K562 (cell line): ENCODE data around the gene SH2D3A. TPM values are rescaled to one million over a fixed set of nuclear protein-coding genes. Genes with fewer than 3 reads are reported as not detected.
"Not testable (repeated sequence)": the region's sequence is repeated elsewhere in the genome, so short reads cannot be mapped to it uniquely, and the experiment has no call there.

Experiments used
- ATAC-seq: fragments of 200-7000 bp; cut with Tn5 transposase; 3 replicates; pipeline ENCODE4 v1.9.1; 2020; ENCODE audit warnings: moderate library complexity
- BruUV-seq: library from RNA; stranded (reverse); fragments of 400-500 nt; replicated peaks from 2 replicates; lab custom pipeline; 2021; lab: Mats Ljungman, UMichigan
- CTCF ChIA-PET: fragments of 300-600 bp; formaldehyde crosslinking; extraction: SDS; loops from one replicate; lab custom pipeline; 2021; ENCODE audit warnings: low intra/inter-chr PET ratio; lab: Yijun Ruan, JAX
- POLR2A ChIA-PET: fragments of 300-600, 350-650 bp; sonication (Branson Sonifier 250); formaldehyde crosslinking; extraction: SDS; loops from one replicate; lab custom pipeline; 2021; ENCODE audit warnings: antibody characterized with exemption, inconsistent platforms; lab: Yijun Ruan, JAX
- DNase-seq, 4 experiments: peaks; one replicate each; pipeline versions ENCODE4 v3.0.0 to v3.0.0-alpha.2; 2011 to 2018; ENCODE audit warnings: low spot score in 3 of 4, mixed read lengths in 3 of 4; ENCODE audit errors: extremely low read depth in 1 of 4
- FAIRE-seq: peaks from 2 replicates; lab custom pipeline; 2011; peaks lifted over from hg19 to GRCh38; lab: Jason Lieb, UNC
- H2AFZ ChIP-seq: 2 replicates; pipeline ENCODE4 v1.6.0; 2011; ENCODE audit warnings: low read depth, low read length, control low read depth, inconsistent platforms
- H3K27ac ChIP-seq: fragments of 200-600 bp; 3 replicates; pipeline ENCODE4 v1.8.0; 2011; ENCODE audit warnings: low read depth, mild to moderate bottlenecking, control low read depth, inconsistent platforms, low read length, moderate library complexity, mixed read lengths; ENCODE audit errors: extremely low read depth
- H3K27me3 ChIP-seq, 2 experiments: fragments of 300-600 bp in 1 of 2; 2 replicates in 1 of 2; 3 replicates in 1 of 2; pipeline versions ENCODE4 v1.6.0 to v1.8.0; 2011; ENCODE audit warnings: inconsistent platforms in 2 of 2, low read length in 2 of 2, mild to moderate bottlenecking in 1 of 2, mixed read lengths in 1 of 2, moderate library complexity in 1 of 2; ENCODE audit not compliant: control insufficient read depth in 2 of 2, insufficient read depth in 2 of 2
- H3K36me3 ChIP-seq: fragments of 300-600 bp; 3 replicates; pipeline ENCODE4 v1.8.0; 2011; ENCODE audit warnings: mild to moderate bottlenecking, low read length, inconsistent platforms; ENCODE audit not compliant: control insufficient read depth, insufficient read depth
- H3K4me1 ChIP-seq, 2 experiments: fragments of 200-600 bp in 1 of 2; replicated peaks in 1 of 2; 2 replicates in 1 of 2; 3 replicates in 1 of 2; pipeline versions ENCODE4 v1.5.1 to v1.8.0; 2011; ENCODE audit warnings: inconsistent platforms in 2 of 2, low read length in 2 of 2, mild to moderate bottlenecking in 1 of 2, mixed read lengths in 1 of 2, moderate library complexity in 1 of 2; ENCODE audit not compliant: control insufficient read depth in 2 of 2, insufficient read depth in 2 of 2
- H3K4me2 ChIP-seq: 2 replicates; pipeline ENCODE4 v1.6.1; 2011; ENCODE audit warnings: low read length, control low read depth, inconsistent platforms, mixed read lengths; ENCODE audit not compliant: insufficient read depth
- H3K4me3 ChIP-seq: fragments of 200-600 bp; sonication (generic), shearing (Covaris generic); 2 replicates; pipeline ENCODE4 v1.5.1; 2016; ENCODE audit warnings: control low read depth, inconsistent platforms
- H3K79me2 ChIP-seq: fragments of 200-600 bp; 3 replicates; pipeline ENCODE4 v1.8.0; 2011; ENCODE audit warnings: low read length, inconsistent platforms; ENCODE audit not compliant: control insufficient read depth, insufficient read depth
- H3K9ac ChIP-seq, 2 experiments: 2 replicates each; pipeline versions ENCODE4 v1.6.0 to v1.6.1; 2011; ENCODE audit warnings: low read depth in 2 of 2, low read length in 2 of 2, control low read depth in 1 of 2, inconsistent platforms in 1 of 2, mild to moderate bottlenecking in 1 of 2, mixed read lengths in 1 of 2; ENCODE audit not compliant: insufficient read depth in 1 of 2
- H3K9me1 ChIP-seq: one replicate; pipeline ENCODE4 v1.6.0; 2011; ENCODE audit warnings: inconsistent platforms, mild to moderate bottlenecking, low read length, moderate library complexity; ENCODE audit not compliant: control insufficient read depth, insufficient read depth
- H3K9me3 ChIP-seq: replicated peaks from 2 replicates; pipeline ENCODE4 v1.5.1; 2011; ENCODE audit warnings: low read depth, low read length, inconsistent platforms; ENCODE audit not compliant: control insufficient read depth, insufficient read depth
- H4K20me1 ChIP-seq: replicated peaks from 2 replicates; pipeline ENCODE4 v1.6.1; 2011; ENCODE audit warnings: low read length, inconsistent platforms, mixed read lengths; ENCODE audit not compliant: control insufficient read depth, insufficient read depth
- CHD4 ChIP-seq: fragments of 200-600 bp; sonication (generic); IDR thresholded peaks from 3 replicates; pipeline ENCODE4 v1.6.1; 2012; ENCODE audit warnings: low read depth, mild to moderate bottlenecking, mixed read lengths, low read length, inconsistent platforms; ENCODE audit not compliant: insufficient read depth, insufficient replicate concordance, poor library complexity, severe bottlenecking
- GABPB1 ChIP-seq: sonication (generic); formaldehyde crosslinking; IDR thresholded peaks from 2 replicates; pipeline ENCODE4 v1.8.0; 2022; ENCODE audit warnings: mild to moderate bottlenecking, missing genetic modification reagents
- HNRNPLL ChIP-seq: fragments of 200-400 bp; formaldehyde crosslinking; IDR thresholded peaks from 2 replicates; pipeline ENCODE4 v1.6.1; 2017; ENCODE audit warnings: low read length, low read depth, mild to moderate bottlenecking; ENCODE audit not compliant: poor library complexity, severe bottlenecking
- NFIX ChIP-seq: fragments of 250-450 bp; sonication (Bioruptor Pico); IDR thresholded peaks from 2 replicates; pipeline ENCODE4 v1.4.0; 2020; ENCODE audit warnings: low read depth, mild to moderate bottlenecking, moderate library complexity
- PTBP1 ChIP-seq: fragments of 200-400 bp; formaldehyde crosslinking; IDR thresholded peaks from 2 replicates; pipeline ENCODE4 v1.6.1; 2017; ENCODE audit warnings: low read depth, low read length
- RBM34 ChIP-seq: fragments of 200-400 bp; formaldehyde crosslinking; IDR thresholded peaks from 2 replicates; pipeline ENCODE4 v1.6.1; 2018; ENCODE audit warnings: low read length, borderline replicate concordance; ENCODE audit not compliant: insufficient read depth
- SLC30A9 ChIP-seq: fragments of 250-450 bp; sonication (Bioruptor Pico); IDR thresholded peaks from 2 replicates; pipeline ENCODE4 v1.8.0; 2022; ENCODE audit warnings: mild to moderate bottlenecking, moderate library complexity
- SMAD1 ChIP-seq: fragments of 150-350 bp; IDR thresholded peaks from 2 replicates; pipeline ENCODE4 v1.6.1; 2014; ENCODE audit warnings: low read length, low read depth; ENCODE audit not compliant: partially characterized antibody
- SREBF1 ChIP-seq: fragments of 150-350 bp; IDR thresholded peaks from 2 replicates; pipeline ENCODE4 v1.6.1; 2014; ENCODE audit warnings: antibody characterized with exemption, low read depth, low read length, borderline replicate concordance
- ZBTB7A ChIP-seq: IDR thresholded peaks from 2 replicates; pipeline ENCODE4 v1.6.1; 2011; ENCODE audit warnings: low read depth, mild to moderate bottlenecking, low read length, moderate library complexity, borderline replicate concordance; ENCODE audit not compliant: control insufficient read depth
- ZNF212 ChIP-seq: fragments of 450-650 bp; formaldehyde crosslinking; IDR thresholded peaks from 2 replicates; pipeline ENCODE4 v1.4.0; 2020; ENCODE audit warnings: mild to moderate bottlenecking
- ZNF347 ChIP-seq: fragments of 450-650 bp; formaldehyde crosslinking; IDR thresholded peaks from 2 replicates; pipeline ENCODE4 v1.4.0; 2020; ENCODE audit warnings: low read depth, mild to moderate bottlenecking, moderate library complexity
- ZNF395 ChIP-seq: fragments of 200-800 bp; sonication (Bioruptor generic); IDR thresholded peaks from 2 replicates; pipeline ENCODE4 v1.6.1; 2017; ENCODE audit warnings: missing genetic modification characterization, missing compliant biosample characterization
- WGBS: fragments of 100-300 bp; shearing (Covaris generic); methylation state at CpG from one replicate; pipeline ENCODE4 v1.1.6; 2016; ENCODE audit warnings: low coverage, mixed read lengths; ENCODE audit not compliant: insufficient coverage; ENCODE audit errors: missing lambda C conversion rate; 5-methylcytosine and 5-hydroxymethylcytosine counted together
- in situ Hi-C: fragments of 300-500 bp; cut with MboI; formaldehyde crosslinking; loops from 4 replicates; pipeline ENCODE4 v1.15.0; 2018; ENCODE audit warnings: inconsistent platforms, mixed read lengths
- intact Hi-C: fragments of 100-400 bp; cut with micrococcal nuclease; formaldehyde crosslinking; loops from 2 replicates; pipeline ENCODE4 v1.14.2; 2022
- polyA plus RNA-seq, 8 experiments: library from polyadenylated mRNA; depleted of rRNA in 4 of 8; stranded (reverse) in 5 of 8; unstranded in 3 of 8; fragments of >200 nt; fragmentation: Nextera tagmentation in 2 of 8; fragmentation: Illumina TruSeq in 1 of 8; extraction: Ambion mirVana in 2 of 8; extraction: Trizol in 1 of 8; gene quantifications; 2 replicates each; pipeline versions ENCODE4 v1.2.1 to v1.2.3, GENCODE V29; 2011 to 2014; ENCODE audit warnings: inconsistent platforms in 1 of 8, missing spikeins in 1 of 8
- total RNA-seq, 7 experiments: library from RNA; depleted of rRNA in 6 of 7; stranded (reverse); fragments of >200 nt in 6 of 7; fragmentation: Illumina TruSeq in 2 of 7; extraction: Trizol in 2 of 7; gene quantifications; 2 replicates each; pipeline versions ENCODE4 v1.2.1 to v1.2.3, GENCODE V29; 2011 to 2021; ENCODE audit warnings: low replicate concordance in 1 of 7

The SH2D3A gene
- total and polyA plus RNA-seq, 9 of the 15 experiments (the other 6 are each of a cell fraction or from before 2014, with no cell fraction given) = 0.75 to 26.3 (median 8.9) TPM

DNA sequence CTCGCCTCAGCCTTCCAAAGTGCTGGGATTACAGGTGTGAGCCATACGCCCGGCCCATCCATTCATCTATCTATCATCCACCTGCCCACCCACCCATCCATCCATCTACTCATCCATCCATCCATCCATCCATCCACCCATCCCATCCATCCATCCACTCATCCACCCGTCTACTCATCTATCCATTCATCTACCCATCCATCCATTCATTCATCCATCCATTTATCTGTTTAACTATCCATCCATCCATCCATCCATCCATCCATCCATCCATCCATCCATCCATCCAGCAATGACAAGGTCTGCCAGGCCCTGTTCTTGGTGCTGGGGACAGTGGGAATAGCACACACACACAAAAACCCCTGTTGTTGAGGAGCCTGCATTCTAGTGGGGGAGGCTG is 9.8 kb upstream of the SH2D3A start:
- H3K4me2 ChIP-seq = no peak overlapping the region
- ChIA-PET POLR2A (interaction anchor here (0.6 kb wide), 1 partner anchor 12 kb away, joined by 3 read pairs; no protein-coding TSS in a partner anchor), CTCF (no interaction called here)
- H3K27ac ChIP-seq = no peak overlapping the region
- no peak for ATAC-seq
- BruUV-seq = TSS peak; percentile 25
- no peak for FAIRE-seq
- no peak overlapping the region for H3K9ac ChIP-seq
- H2AFZ ChIP-seq = no peak overlapping the region
- in situ Hi-C loops (no loop called here), intact Hi-C loops (no loop called here)
- no peaks in the 10 kb centered on the region for H3K9me1 ChIP-seq
- H3K79me2 ChIP-seq = peaks cover 14% of the 10 kb centered on the region; the same call in 2 of the 3 replicates
- peaks cover 6 to 30% of the 10 kb centered on the region in 2 experiments; a peak in 4 of 5 replicates for H3K4me1 ChIP-seq
- no peaks in the 10 kb centered on the region for H3K36me3 ChIP-seq
- no peak overlapping the region for H3K4me3 ChIP-seq
- H4K20me1 ChIP-seq = 0 out of 2 replicates have a peak, but pooled peaks cover 3% of the 10 kb centered on the region
- 80% methylated on average over 4 of the region's 4 CpGs for WGBS
- H3K9me3 ChIP-seq = no peaks in the 10 kb centered on the region
- DNase-seq = no peak
- TF ChIP-seq ZNF347 (CRISPR knock-in tag) (no peak), SLC30A9 (CRISPR knock-in tag) (no peak), SREBF1 (no peak), GABPB1 (CRISPR knock-in tag) (no peak), NFIX (CRISPR knock-in tag) (no peak), ZNF212 (CRISPR knock-in tag) (no peak), SMAD1 (no peak), CHD4 (no peak), ZBTB7A (no peak), ZNF395 (no peak), RBM34 (no peak), HNRNPLL (no peak), PTBP1 (no peak)
- no peaks in the 10 kb centered on the region for H3K27me3 ChIP-seq

GRCh38 chr19:6776045-6776444 is 8.8 kb upstream of the SH2D3A start:
- H3K27ac ChIP-seq, H3K4me2 ChIP-seq, H3K36me3 ChIP-seq, ATAC-seq, FAIRE-seq, H3K9me1 ChIP-seq, CTCF ChIA-PET, POLR2A ChIA-PET, H4K20me1 ChIP-seq, H3K9me3 ChIP-seq, BruUV-seq, H3K4me3 ChIP-seq, H3K9ac ChIP-seq, in situ Hi-C loops, DNase-seq, H3K27me3 ChIP-seq, H2AFZ ChIP-seq, intact Hi-C loops: not testable (repeated sequence)
- Histone ChIP-seq H3K79me2 (peaks cover 14% of the 10 kb centered on the region; the same call in 2 of the 3 replicates), H3K4me1 (peaks cover 6 to 31% of the 10 kb centered on the region in 2 experiments; a peak in 4 of 5 replicates)
